Measurements from ENCODE around the gene RAB30. TPM values are rescaled to one million over a fixed set of nuclear protein-coding genes. Genes with fewer than 3 reads are reported as not detected.

Gene RAB30
- polyA plus RNA-seq, 3 donors, result 0.11 to 0.67 (median 0.54) TPM

- Mint-ChIP-seq H3K9me3 (peaks cover 0 to 5% (median 0%) of the 10 kb centered on the region in 7 donors), H3K4me3 (no peak overlapping the region), H3K27me3 (ENCODE audit: low read depth in 3 of 3) (peaks cover 0 to 7% (median 5%) of the 10 kb centered on the region in 3 donors), H3K4me1 (no peaks in the 10 kb centered on the region), H3K36me3 (no peaks in the 10 kb centered on the region), H3K27ac (no peak overlapping the region)
- Histone ChIP-seq H4K20me1 (ENCODE audit: insufficient read depth, low read length) (no peaks in the 10 kb centered on the region), H3K27ac (ENCODE audit: low read depth in 1 of 2, low read length in 2 of 2) (no peak overlapping the region), H3K36me3 (replicated peaks in 1 of 2; ENCODE audit: control insufficient read depth in 1 of 2, insufficient read depth in 2 of 2, low read length in 2 of 2) (no peaks in the 10 kb centered on the region), H3K4me3 (replicated peaks in 1 of 3; ENCODE audit: low read depth in 2 of 3, low read length in 3 of 3) (no peak overlapping the region), H3K4me2 (replicated peaks; ENCODE audit: extremely low read depth, low read length, poor library complexity, severe bottlenecking) (no peak overlapping the region), H3K9ac (ENCODE audit: insufficient read depth, low read length, poor library complexity, severe bottlenecking) (no peak overlapping the region), H3K9me3 (replicated peaks in 1 of 2; ENCODE audit: control insufficient read depth in 1 of 2, insufficient read depth in 1 of 2, low read length in 2 of 2) (no peaks in the 10 kb centered on the region), H3K27me3 (ENCODE audit: control insufficient read depth in 2 of 2, insufficient read depth in 2 of 2, low read length in 2 of 2) (peaks cover 0 to 2% of the 10 kb centered on the region in 2 donors), H3K4me1 (ENCODE audit: control insufficient read depth in 1 of 2, insufficient read depth in 2 of 2, low read length in 2 of 2) (no peaks in the 10 kb centered on the region), H2AFZ (ENCODE audit: insufficient read depth, low read depth, low read length, poor library complexity, severe bottlenecking) (no peak overlapping the region), H3K79me2 (ENCODE audit: insufficient read depth, low read length) (no peaks in the 10 kb centered on the region)
- DNase-seq, result no peak
- intact Hi-C loops (cut with micrococcal nuclease), result no loop called here
- no peak for TF ChIP-seq CTCF (IDR thresholded peaks at IDR 0.05)
- no CpG with 5 or more reads among the region's 3 CpGs for WGBS (ENCODE audit: insufficient coverage)
These were observed 25.9 kb upstream of the RAB30 start for GRCh38 chr11:83097429-83098075.

GRCh38 chr11:83093634-83094033, 21.9 kb upstream of the RAB30 start:
- Mint-ChIP-seq H3K27ac (no peak overlapping the region), H3K4me1 (no peaks in the 10 kb centered on the region), H3K4me3 (no peak overlapping the region), H3K9me3 (no peaks in the 10 kb centered on the region), H3K27me3 (ENCODE audit: low read depth in 3 of 3) (peaks cover 2 to 9% (median 3%) of the 10 kb centered on the region in 3 donors), H3K36me3 (no peaks in the 10 kb centered on the region)
- H3K27ac ChIP-seq (ENCODE audit: low read depth in 1 of 2, low read length in 2 of 2), result no peak overlapping the region
- TF ChIP-seq CTCF (IDR thresholded peaks at IDR 0.05), result no peak
- no peak overlapping the region for H3K4me3 ChIP-seq (replicated peaks in 1 of 3; ENCODE audit: low read depth in 2 of 3, low read length in 3 of 3)
- no peaks in the 10 kb centered on the region for H3K9me3 ChIP-seq (replicated peaks in 1 of 2; ENCODE audit: control insufficient read depth in 1 of 2, insufficient read depth in 1 of 2, low read length in 2 of 2)
- no peaks in the 10 kb centered on the region for H3K27me3 ChIP-seq (ENCODE audit: control insufficient read depth in 2 of 2, insufficient read depth in 2 of 2, low read length in 2 of 2)
- H4K20me1 ChIP-seq (ENCODE audit: insufficient read depth, low read length), result no peaks in the 10 kb centered on the region
- intact Hi-C loops (cut with micrococcal nuclease), result no loop called here
- H2AFZ ChIP-seq (ENCODE audit: insufficient read depth, low read depth, low read length, poor library complexity, severe bottlenecking), result no peak overlapping the region
- no peaks in the 10 kb centered on the region for H3K79me2 ChIP-seq (ENCODE audit: insufficient read depth, low read length)
- no peaks in the 10 kb centered on the region for H3K36me3 ChIP-seq (replicated peaks in 1 of 2; ENCODE audit: control insufficient read depth in 1 of 2, insufficient read depth in 2 of 2, low read length in 2 of 2)
- no peak overlapping the region for H3K4me2 ChIP-seq (replicated peaks; ENCODE audit: extremely low read depth, low read length, poor library complexity, severe bottlenecking)
- H3K4me1 ChIP-seq (ENCODE audit: control insufficient read depth in 1 of 2, insufficient read depth in 2 of 2, low read length in 2 of 2), result no peaks in the 10 kb centered on the region
- no CpG with 5 or more reads among the region's 2 CpGs for WGBS (ENCODE audit: insufficient coverage)
- DNase-seq, result no peak
- H3K9ac ChIP-seq (ENCODE audit: insufficient read depth, low read length, poor library complexity, severe bottlenecking), result no peak overlapping the region

All from CD14-positive monocyte (primary cell).